RWPE1 (cell line): Measurements from ENCODE around the gene GPHN.

Experiments used
- CTCF ChIA-PET: fragments of 350-600 bp; sonication (Branson Sonifier 250); formaldehyde crosslinking; extraction: SDS; loops from one replicate; lab custom pipeline; 2021; lab: Yijun Ruan, JAX
- POLR2A ChIA-PET: fragments of 400-600 bp; formaldehyde crosslinking; extraction: SDS; loops from one replicate; lab custom pipeline; 2020; ENCODE audit warnings: antibody characterized with exemption; ENCODE audit not compliant: low non-redundant PET; lab: Yijun Ruan, JAX
- DNase-seq: peaks from one replicate; pipeline ENCODE4 v3.0.0; 2012; ENCODE audit warnings: low spot score
- H3K27ac ChIP-seq: fragments of 450-650 bp; 2 replicates; pipeline ENCODE4 v1.5.1; 2017
- CTCF ChIP-seq: fragments of 450-650 bp; conservative IDR thresholded peaks from 2 replicates; pipeline ENCODE4 v1.5.1; 2017; ENCODE audit warnings: low read depth, mild to moderate bottlenecking

GPHN gene

GRCh38 chr14:67004521-67004920 lies 496.6 kb downstream of the GPHN start:
- no peak for DNase-seq
- no peak for TF ChIP-seq CTCF
- ChIA-PET CTCF (no interaction called here), POLR2A (no interaction called here)
- H3K27ac ChIP-seq: no peak overlapping the region

- ChIA-PET CTCF (no interaction called here), POLR2A (no interaction called here)
- TF ChIP-seq CTCF: no peak
- no peak overlapping the region for H3K27ac ChIP-seq
- no peak for DNase-seq
Measured at GRCh38 chr14:67010602-67011001, 502.7 kb downstream of the GPHN start.

GRCh38 chr14:67016856-67017255 lies 508.9 kb downstream of the GPHN start:
- POLR2A ChIA-PET: no interaction called here
- H3K27ac ChIP-seq: no peak overlapping the region
- no peak for TF ChIP-seq CTCF
- CTCF ChIA-PET: no interaction called here
- DNase-seq: no peak

GRCh38 chr14:67018720-67019119 lies 510.8 kb downstream of the GPHN start:
- TF ChIP-seq CTCF: no peak
- H3K27ac ChIP-seq: no peak overlapping the region
- DNase-seq: no peak
- POLR2A ChIA-PET: no interaction called here
- CTCF ChIA-PET: no interaction called here

DNA sequence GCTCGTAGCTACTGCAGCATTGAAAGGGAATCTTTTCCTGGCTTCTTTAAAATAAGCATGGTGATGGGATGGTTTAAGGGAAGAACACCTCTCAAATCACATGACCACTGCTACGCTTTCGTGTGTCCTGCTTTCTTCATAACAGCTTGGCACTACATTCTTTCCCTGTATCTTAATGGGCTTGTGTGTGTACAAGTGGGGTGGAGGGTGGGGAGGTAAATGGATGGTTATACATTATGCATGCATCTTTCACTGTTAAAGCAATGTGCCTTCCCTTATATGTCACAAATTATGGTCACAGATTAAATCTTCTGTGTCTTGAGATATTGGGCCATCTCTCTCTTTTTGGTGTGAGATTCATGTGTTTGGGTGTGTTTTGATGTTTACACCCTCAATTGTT lies 511.8 kb downstream of the GPHN start:
- no peak for TF ChIP-seq CTCF
- ChIA-PET POLR2A (no interaction called here), CTCF (no interaction called here)
- H3K27ac ChIP-seq: no peak overlapping the region
- DNase-seq: no peak

DNA sequence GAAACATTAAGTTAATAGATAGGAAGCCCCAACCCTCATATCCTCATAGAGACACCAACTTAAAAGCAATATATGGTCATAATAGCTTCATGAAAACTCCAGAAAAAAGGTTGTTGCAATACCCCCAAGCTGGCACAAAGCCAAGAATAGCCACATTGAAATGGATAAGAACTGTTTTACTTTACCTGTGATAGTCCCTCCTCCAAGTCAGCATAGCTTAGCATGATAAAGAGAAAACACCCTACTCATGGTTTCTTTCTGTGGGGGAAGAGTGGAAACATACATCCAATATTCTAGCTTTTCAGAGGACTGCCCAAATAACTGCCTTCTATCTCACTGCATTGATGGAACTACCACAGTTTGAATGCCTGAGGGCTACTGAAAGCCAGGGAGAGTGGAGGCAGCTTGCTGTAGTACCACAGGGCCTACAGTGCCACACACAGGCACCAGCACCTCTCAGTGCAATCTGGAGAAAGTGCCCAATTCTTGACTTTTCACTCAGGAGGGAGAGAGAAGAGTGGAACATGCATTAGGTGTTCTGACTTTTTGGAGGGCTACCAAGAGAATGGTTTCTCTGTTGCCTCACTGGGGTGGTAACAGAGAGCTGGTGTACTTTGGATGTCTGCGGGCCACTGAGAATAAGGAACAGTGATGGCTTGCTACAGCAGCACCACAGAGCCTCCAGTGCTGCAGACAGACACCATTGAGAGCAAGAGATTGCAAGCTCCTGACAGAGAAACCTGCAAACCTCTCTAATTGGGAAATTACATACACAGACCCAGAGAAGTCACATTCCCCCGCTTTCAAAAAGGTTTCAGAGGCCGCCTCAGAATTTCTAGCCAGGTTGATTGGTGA lies 524.2 kb downstream of the GPHN start:
- H3K27ac ChIP-seq: no peak overlapping the region
- TF ChIP-seq CTCF: no peak
- DNase-seq: no peak
- CTCF ChIA-PET: no interaction called here
- POLR2A ChIA-PET: no interaction called here
